ENCODE measurements around the gene CBLB. TPM values are rescaled to one million over a fixed set of nuclear protein-coding genes. Genes with fewer than 3 reads are reported as not detected.

Gene CBLB
- total and polyA plus RNA-seq, 2 experiments from 2014 or later, result 20.5 to 47.7 TPM

DNA sequence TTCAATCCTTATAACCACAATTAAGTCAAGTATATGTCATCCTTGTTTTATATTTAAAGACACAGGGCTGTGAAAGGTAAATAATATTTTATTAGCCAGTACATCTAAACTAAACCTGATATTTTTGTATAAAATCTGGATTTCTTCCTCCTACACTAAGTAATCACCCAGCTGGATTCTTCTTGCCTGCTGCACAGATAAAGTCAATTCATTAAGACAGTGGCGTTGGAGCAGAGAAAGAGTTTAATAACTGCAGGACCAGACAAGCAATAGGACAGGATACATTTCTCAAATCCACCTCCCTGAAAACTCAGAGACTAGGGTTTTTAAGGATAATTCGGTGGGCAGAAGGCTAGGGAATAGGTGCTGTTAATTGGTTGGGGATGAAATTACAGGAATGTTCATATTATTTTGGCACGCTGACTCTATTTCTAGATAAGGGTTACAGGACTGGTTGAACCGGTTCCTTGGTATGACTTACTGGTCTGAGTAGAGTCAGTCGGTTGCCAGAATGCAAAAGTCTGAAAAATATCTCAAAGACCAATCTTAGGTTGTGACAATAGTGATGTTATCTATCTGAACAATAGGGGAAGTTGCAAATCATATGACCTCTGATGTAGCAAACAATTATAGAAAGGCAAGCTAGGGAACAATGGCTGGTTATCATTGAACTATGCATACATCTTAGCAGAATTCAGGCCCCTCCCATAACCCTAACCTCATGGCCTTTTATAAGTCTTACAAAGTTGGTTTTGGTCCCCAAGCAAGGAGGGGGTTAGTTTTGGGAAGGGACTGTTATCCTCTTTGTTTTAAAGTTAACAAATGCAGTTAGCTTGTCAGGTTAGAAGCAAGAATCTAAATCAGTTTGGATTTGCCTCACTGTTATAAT, 257.3 kb downstream of the CBLB start:
- no peaks in the 10 kb centered on the region for H3F3A ChIP-seq (replicated peaks; ENCODE audit: low read depth)
- no peak overlapping the region for H3K27ac Mint-ChIP-seq
- H3K4me1 Mint-ChIP-seq, result peaks cover 18% of the 10 kb centered on the region
- no peaks in the 10 kb centered on the region for H3K79me2 ChIP-seq (replicated peaks; ENCODE audit: insufficient read depth)
- H4K20me1 ChIP-seq (replicated peaks; ENCODE audit: insufficient read depth), result no peaks in the 10 kb centered on the region
- H2AFZ ChIP-seq, result no peak overlapping the region
- H3K36me3 Mint-ChIP-seq (ENCODE audit: low read depth), result no peaks in the 10 kb centered on the region
- TF ChIP-seq ZNF331 (CRISPR knock-in tag; IDR thresholded peaks at IDR 0.05; ENCODE audit: low read depth), result no peak
- TF ChIP-seq CTCF (conservative IDR thresholded peaks at IDR 0.05; ENCODE audit: low read depth in 2 of 2), result no peak
- no peak for TF ChIP-seq JUNB (IDR thresholded peaks at IDR 0.05; ENCODE audit: unreplicated experiment)
- no peak for TF ChIP-seq ETS1 (IDR thresholded peaks at IDR 0.05)
- TF ChIP-seq EZH2phosphoT487 (IDR thresholded peaks at IDR 0.05; ENCODE audit: unreplicated experiment), result no peak
- H3K36me3 ChIP-seq (ENCODE audit: insufficient read depth), result no peaks in the 10 kb centered on the region
- no peak overlapping the region for H3K4me3 Mint-ChIP-seq
- H3K27me3 ChIP-seq (ENCODE audit: insufficient read depth), result no peaks in the 10 kb centered on the region
- no peak overlapping the region for H3K4me2 ChIP-seq
- ATAC-seq, result no peak
- no peaks in the 10 kb centered on the region for H3K9me2 ChIP-seq (ENCODE audit: insufficient read depth)
- no peaks in the 10 kb centered on the region for H3K27me3 Mint-ChIP-seq (ENCODE audit: insufficient read depth, low read depth, poor library complexity)
- H3K4me1 ChIP-seq (ENCODE audit: insufficient read depth), result 0 out of 2 replicates have a peak, but pooled peaks cover 10% of the 10 kb centered on the region
- no peak overlapping the region for H3K27ac ChIP-seq (ENCODE audit: low read depth)
- no peak overlapping the region for H3K4me3 ChIP-seq
- peak; percentile 17 for DNase-seq (ENCODE audit: low spot score)
- peaks cover 3% of the 10 kb centered on the region; the same call in 1 of the 3 replicates for H3K9me3 Mint-ChIP-seq

GRCh38 chr3:105610473-105610872, 258.3 kb downstream of the CBLB start:
- ATAC-seq (no peak), DNase-seq (ENCODE audit: low spot score) (no peak)
- no peak overlapping the region for H3K27ac Mint-ChIP-seq
- no peak overlapping the region for H3K4me3 Mint-ChIP-seq
- 0 out of 2 replicates have a peak overlapping the region, but pooled peaks have one; percentile 23 for H2AFZ ChIP-seq
- H3K79me2 ChIP-seq (replicated peaks; ENCODE audit: insufficient read depth), result no peaks in the 10 kb centered on the region
- no peaks in the 10 kb centered on the region for H3K27me3 Mint-ChIP-seq (ENCODE audit: insufficient read depth, low read depth, poor library complexity)
- H3K4me1 ChIP-seq (ENCODE audit: insufficient read depth), result 0 out of 2 replicates have a peak, but pooled peaks cover 10% of the 10 kb centered on the region
- H3K27ac ChIP-seq (ENCODE audit: low read depth), result no peak overlapping the region
- no peaks in the 10 kb centered on the region for H3K9me2 ChIP-seq (ENCODE audit: insufficient read depth)
- no peaks in the 10 kb centered on the region for H3K27me3 ChIP-seq (ENCODE audit: insufficient read depth)
- H3K9me3 Mint-ChIP-seq, result peaks cover 3% of the 10 kb centered on the region; the same call in 2 of the 3 replicates
- peaks cover 18% of the 10 kb centered on the region for H3K4me1 Mint-ChIP-seq
- no peaks in the 10 kb centered on the region for H3K36me3 ChIP-seq (ENCODE audit: insufficient read depth)
- no peak overlapping the region for H3K4me2 ChIP-seq
- no peaks in the 10 kb centered on the region for H3K36me3 Mint-ChIP-seq (ENCODE audit: low read depth)
- no peaks in the 10 kb centered on the region for H3F3A ChIP-seq (replicated peaks; ENCODE audit: low read depth)
- no peak overlapping the region for H3K4me3 ChIP-seq
- H4K20me1 ChIP-seq (replicated peaks; ENCODE audit: insufficient read depth), result no peaks in the 10 kb centered on the region
- TF ChIP-seq ZNF331 (CRISPR knock-in tag; IDR thresholded peaks at IDR 0.05; ENCODE audit: low read depth) (no peak), NANOG (IDR thresholded peaks at IDR 0.05; ENCODE audit: borderline replicate concordance) (no peak), ETS1 (IDR thresholded peaks at IDR 0.05) (no peak), ZNF462 (CRISPR knock-in tag; IDR thresholded peaks at IDR 0.05) (no peak), ZNF114 (CRISPR knock-in tag; IDR thresholded peaks at IDR 0.05) (no peak), EZH2phosphoT487 (IDR thresholded peaks at IDR 0.05; ENCODE audit: unreplicated experiment) (no peak), STAT1 (IDR thresholded peaks at IDR 0.05; ENCODE audit: unreplicated experiment) (no peak), JUNB (IDR thresholded peaks at IDR 0.05; ENCODE audit: unreplicated experiment) (no peak), POLR2AphosphoS5 (IDR thresholded peaks at IDR 0.05; ENCODE audit: low read depth) (no peak)

All from GM23338 (cell line).